WTC11 (cell line): ENCODE data around the gene EEF1AKMT1. TPM values are rescaled to one million over a fixed set of nuclear protein-coding genes. Genes with fewer than 3 reads are reported as not detected.

Experiments
- ATAC-seq: fragments of 200-7000 bp; cut with Tn5 transposase; 2 replicates; pipeline ENCODE4 v1.10.0; 2021; ENCODE audit warnings: mild to moderate bottlenecking, moderate library complexity
- CTCF ChIA-PET: fragments of 300-600 bp; sonication (Branson Sonifier 250); formaldehyde crosslinking; loops from one replicate; lab custom pipeline; 2021; ENCODE audit warnings: antibody characterized with exemption; lab: Charles Lee
- POLR2A ChIA-PET: fragments of 350-600 bp; sonication (Branson Sonifier 250); formaldehyde crosslinking; loops from one replicate; lab custom pipeline; 2021; ENCODE audit warnings: antibody characterized with exemption; lab: Charles Lee
- DNase-seq: peaks from one replicate; pipeline ENCODE4 v3.0.0; 2021; ENCODE audit warnings: low spot score
- H3K27ac Mint-ChIP-seq: 2 replicates; pipeline ENCODE4 v1.8.0; 2021; ENCODE audit warnings: mixed read lengths
- H3K27me3 Mint-ChIP-seq: 2 replicates; pipeline ENCODE4 v1.8.0; 2021; ENCODE audit warnings: low read depth, mild to moderate bottlenecking, moderate library complexity, mixed read lengths
- H3K36me3 Mint-ChIP-seq: 2 replicates; pipeline ENCODE4 v1.8.0; 2021; ENCODE audit warnings: mixed read lengths
- H3K4me1 Mint-ChIP-seq: 2 replicates; pipeline ENCODE4 v1.8.0; 2022; ENCODE audit warnings: mixed read lengths
- H3K4me3 Mint-ChIP-seq: 2 replicates; pipeline ENCODE4 v1.8.0; 2021; ENCODE audit warnings: mild to moderate bottlenecking, moderate library complexity, mixed read lengths
- H3K9me3 Mint-ChIP-seq: 2 replicates; pipeline ENCODE4 v1.8.0; 2021; ENCODE audit warnings: mixed read lengths
- ATF1 ChIP-seq: sonication (generic); formaldehyde crosslinking; IDR thresholded peaks from 2 replicates; pipeline ENCODE4 v1.8.1; 2023; ENCODE audit warnings: mild to moderate bottlenecking, moderate library complexity, missing genetic modification reagents
- ATF6 ChIP-seq: sonication (generic); formaldehyde crosslinking; IDR thresholded peaks from 2 replicates; pipeline ENCODE4 v1.8.1; 2023; ENCODE audit warnings: mild to moderate bottlenecking, missing genetic modification reagents
- FOXK1 ChIP-seq: sonication (generic); formaldehyde crosslinking; IDR thresholded peaks from 2 replicates; pipeline ENCODE4 v1.8.0; 2022; ENCODE audit warnings: mild to moderate bottlenecking, moderate library complexity, missing genetic modification reagents
- IRF2 ChIP-seq: sonication (generic); formaldehyde crosslinking; IDR thresholded peaks from 2 replicates; pipeline ENCODE4 v1.8.0; 2022; ENCODE audit warnings: low read depth, missing genetic modification reagents, borderline replicate concordance
- JAZF1 ChIP-seq: fragments of 250-450 bp; sonication (Bioruptor Pico); IDR thresholded peaks from 2 replicates; pipeline ENCODE4 v1.9.0; 2021; ENCODE audit warnings: moderate library complexity, mild to moderate bottlenecking, inconsistent platforms
- MXD4 ChIP-seq: fragments of 250-450 bp; sonication (Bioruptor Pico); IDR thresholded peaks from 2 replicates; pipeline ENCODE4 v1.8.0; 2021; ENCODE audit warnings: mild to moderate bottlenecking, moderate library complexity, borderline replicate concordance
- NFE2L1 ChIP-seq: sonication (generic); formaldehyde crosslinking; IDR thresholded peaks from 2 replicates; pipeline ENCODE4 v1.8.1; 2023; ENCODE audit warnings: missing genetic modification reagents
- SOX15 ChIP-seq: fragments of 250-450 bp; sonication (Bioruptor Pico); IDR thresholded peaks from 2 replicates; pipeline ENCODE4 v1.9.0; 2021; ENCODE audit warnings: mild to moderate bottlenecking
- USF1 ChIP-seq: sonication (generic); formaldehyde crosslinking; IDR thresholded peaks from 2 replicates; pipeline ENCODE4 v1.8.0; 2022; ENCODE audit warnings: mild to moderate bottlenecking, missing genetic modification reagents
- ZBTB21 ChIP-seq: sonication (generic); formaldehyde crosslinking; IDR thresholded peaks from 2 replicates; pipeline ENCODE4 v1.8.1; 2023; ENCODE audit warnings: mild to moderate bottlenecking, missing genetic modification reagents, borderline replicate concordance
- ZNF121 ChIP-seq: sonication (generic); formaldehyde crosslinking; IDR thresholded peaks from 2 replicates; pipeline ENCODE4 v1.8.0; 2023; ENCODE audit warnings: missing genetic modification reagents
- ZNF416 ChIP-seq: fragments of 250-450 bp; sonication (Bioruptor Pico); IDR thresholded peaks from 2 replicates; pipeline ENCODE4 v1.9.0; 2021; ENCODE audit warnings: mild to moderate bottlenecking, inconsistent platforms
- ZNF671 ChIP-seq: fragments of 250-450 bp; sonication (Bioruptor Pico); IDR thresholded peaks from 2 replicates; pipeline ENCODE4 v1.8.0; 2021; ENCODE audit warnings: mild to moderate bottlenecking
- ZSCAN18 ChIP-seq: fragments of 250-450 bp; sonication (Bioruptor Pico); IDR thresholded peaks from 2 replicates; pipeline ENCODE4 v2.1.2; 2022; ENCODE audit warnings: mild to moderate bottlenecking, moderate library complexity
- total RNA-seq: library from RNA; stranded (reverse); gene quantifications from 3 replicates; pipeline ENCODE4 v1.2.3, GENCODE V29; 2021
- TF ChIP-seq, protein P1 (sequence below): sonication (generic); formaldehyde crosslinking; IDR thresholded peaks from 2 replicates; pipeline ENCODE4 v1.8.0; 2022; ENCODE audit warnings: mild to moderate bottlenecking, missing genetic modification reagents
- TF ChIP-seq, protein P2 (sequence below): sonication (generic); formaldehyde crosslinking; IDR thresholded peaks from 2 replicates; pipeline ENCODE4 v1.8.1; 2022; ENCODE audit warnings: mild to moderate bottlenecking, missing genetic modification reagents, moderate library complexity, borderline replicate concordance
- TF ChIP-seq, protein P3 (sequence below): fragments of 250-450 bp; sonication (Bioruptor Pico); IDR thresholded peaks from 2 replicates; pipeline ENCODE4 v1.9.0; 2021; ENCODE audit warnings: mild to moderate bottlenecking
- TF ChIP-seq, protein P4 (sequence below): sonication (generic); formaldehyde crosslinking; IDR thresholded peaks from 2 replicates; pipeline ENCODE4 v1.8.0; 2022; ENCODE audit warnings: missing genetic modification reagents

The EEF1AKMT1 gene
- total RNA-seq, 1 experiment from 2014 or later: 2.6 TPM

- TF ChIP-seq ATF6 (CRISPR knock-in tag): no peak
- TF ChIP-seq JAZF1 (CRISPR knock-in tag): no peak
- no peak for TF ChIP-seq ATF1 (CRISPR knock-in tag)
- TF ChIP-seq USF1: no peak
- TF ChIP-seq ZBTB21: no peak
- TF ChIP-seq, protein P1, sequence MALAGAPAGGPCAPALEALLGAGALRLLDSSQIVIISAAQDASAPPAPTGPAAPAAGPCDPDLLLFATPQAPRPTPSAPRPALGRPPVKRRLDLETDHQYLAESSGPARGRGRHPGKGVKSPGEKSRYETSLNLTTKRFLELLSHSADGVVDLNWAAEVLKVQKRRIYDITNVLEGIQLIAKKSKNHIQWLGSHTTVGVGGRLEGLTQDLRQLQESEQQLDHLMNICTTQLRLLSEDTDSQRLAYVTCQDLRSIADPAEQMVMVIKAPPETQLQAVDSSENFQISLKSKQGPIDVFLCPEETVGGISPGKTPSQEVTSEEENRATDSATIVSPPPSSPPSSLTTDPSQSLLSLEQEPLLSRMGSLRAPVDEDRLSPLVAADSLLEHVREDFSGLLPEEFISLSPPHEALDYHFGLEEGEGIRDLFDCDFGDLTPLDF (CRISPR knock-in tag): no peak
- TF ChIP-seq SOX15 (CRISPR knock-in tag): no peak
Measured at GRCh38 chr13:20779405-20779804, 5.6 kb upstream of the EEF1AKMT1 start (continued).

- ChIA-PET CTCF (no interaction called here), POLR2A (no interaction called here)
- Mint-ChIP-seq H3K27me3 (no peaks in the 10 kb centered on the region), H3K4me1 (0 out of 2 replicates have a peak, but pooled peaks cover 3% of the 10 kb centered on the region), H3K4me3 (no peak overlapping the region), H3K9me3 (no peaks in the 10 kb centered on the region), H3K36me3 (peaks cover 3% of the 10 kb centered on the region; the same call in 1 of the 2 replicates), H3K27ac (no peak overlapping the region)
- ATAC-seq (no peak), DNase-seq (no peak)
- TF ChIP-seq ZNF671 (CRISPR knock-in tag) (no peak), MXD4 (CRISPR knock-in tag) (no peak), FOXK1 (CRISPR knock-in tag) (no peak)
- TF ChIP-seq, protein P2, sequence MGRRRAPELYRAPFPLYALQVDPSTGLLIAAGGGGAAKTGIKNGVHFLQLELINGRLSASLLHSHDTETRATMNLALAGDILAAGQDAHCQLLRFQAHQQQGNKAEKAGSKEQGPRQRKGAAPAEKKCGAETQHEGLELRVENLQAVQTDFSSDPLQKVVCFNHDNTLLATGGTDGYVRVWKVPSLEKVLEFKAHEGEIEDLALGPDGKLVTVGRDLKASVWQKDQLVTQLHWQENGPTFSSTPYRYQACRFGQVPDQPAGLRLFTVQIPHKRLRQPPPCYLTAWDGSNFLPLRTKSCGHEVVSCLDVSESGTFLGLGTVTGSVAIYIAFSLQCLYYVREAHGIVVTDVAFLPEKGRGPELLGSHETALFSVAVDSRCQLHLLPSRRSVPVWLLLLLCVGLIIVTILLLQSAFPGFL (CRISPR knock-in tag): no peak
Measured at GRCh38 chr13:20778311-20778710, 4.5 kb upstream of the EEF1AKMT1 start.

DNA sequence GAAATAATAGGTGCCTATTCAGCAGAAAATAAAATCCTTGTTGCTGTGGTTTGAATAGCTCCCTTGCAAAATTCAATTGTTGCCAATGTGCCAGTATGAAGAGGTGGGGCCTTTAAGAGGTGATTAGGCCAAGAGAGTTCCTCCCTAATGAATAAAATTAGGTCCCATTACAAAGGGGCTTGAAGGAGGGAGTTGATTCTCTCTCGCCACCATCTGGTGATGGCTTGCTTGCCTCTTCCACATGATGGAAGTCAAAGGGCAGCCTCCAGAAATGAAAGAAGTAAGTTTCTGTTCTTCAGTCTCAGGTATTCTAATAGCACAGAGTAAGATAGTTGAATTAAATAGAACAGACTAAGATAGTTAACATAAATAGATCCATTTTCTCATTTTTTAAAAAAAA, 3.0 kb upstream of the EEF1AKMT1 start:
- POLR2A ChIA-PET: no interaction called here
- peaks cover 12% of the 10 kb centered on the region for H3K4me1 Mint-ChIP-seq
- no peaks in the 10 kb centered on the region for H3K36me3 Mint-ChIP-seq
- no peaks in the 10 kb centered on the region for H3K9me3 Mint-ChIP-seq
- H3K4me3 Mint-ChIP-seq: no peak overlapping the region
- no peaks in the 10 kb centered on the region for H3K27me3 Mint-ChIP-seq
- CTCF ChIA-PET: interaction anchor here (0.9 kb wide), 1 partner anchor 52 kb away, joined by 3 read pairs; no protein-coding TSS in a partner anchor
- DNase-seq: no peak
- peak overlapping the region; percentile 69; the same call in 1 of the 2 replicates for H3K27ac Mint-ChIP-seq
- no peak for ATAC-seq
- TF ChIP-seq NFE2L1 (CRISPR knock-in tag) (no peak), ZNF121 (CRISPR knock-in tag) (no peak), ZNF416 (CRISPR knock-in tag) (no peak), IRF2 (no peak), ZSCAN18 (CRISPR knock-in tag) (no peak)
- TF ChIP-seq, protein P3, sequence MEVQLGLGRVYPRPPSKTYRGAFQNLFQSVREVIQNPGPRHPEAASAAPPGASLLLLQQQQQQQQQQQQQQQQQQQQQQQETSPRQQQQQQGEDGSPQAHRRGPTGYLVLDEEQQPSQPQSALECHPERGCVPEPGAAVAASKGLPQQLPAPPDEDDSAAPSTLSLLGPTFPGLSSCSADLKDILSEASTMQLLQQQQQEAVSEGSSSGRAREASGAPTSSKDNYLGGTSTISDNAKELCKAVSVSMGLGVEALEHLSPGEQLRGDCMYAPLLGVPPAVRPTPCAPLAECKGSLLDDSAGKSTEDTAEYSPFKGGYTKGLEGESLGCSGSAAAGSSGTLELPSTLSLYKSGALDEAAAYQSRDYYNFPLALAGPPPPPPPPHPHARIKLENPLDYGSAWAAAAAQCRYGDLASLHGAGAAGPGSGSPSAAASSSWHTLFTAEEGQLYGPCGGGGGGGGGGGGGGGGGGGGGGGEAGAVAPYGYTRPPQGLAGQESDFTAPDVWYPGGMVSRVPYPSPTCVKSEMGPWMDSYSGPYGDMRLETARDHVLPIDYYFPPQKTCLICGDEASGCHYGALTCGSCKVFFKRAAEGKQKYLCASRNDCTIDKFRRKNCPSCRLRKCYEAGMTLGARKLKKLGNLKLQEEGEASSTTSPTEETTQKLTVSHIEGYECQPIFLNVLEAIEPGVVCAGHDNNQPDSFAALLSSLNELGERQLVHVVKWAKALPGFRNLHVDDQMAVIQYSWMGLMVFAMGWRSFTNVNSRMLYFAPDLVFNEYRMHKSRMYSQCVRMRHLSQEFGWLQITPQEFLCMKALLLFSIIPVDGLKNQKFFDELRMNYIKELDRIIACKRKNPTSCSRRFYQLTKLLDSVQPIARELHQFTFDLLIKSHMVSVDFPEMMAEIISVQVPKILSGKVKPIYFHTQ (CRISPR knock-in tag): no peak
- TF ChIP-seq, protein P4, sequence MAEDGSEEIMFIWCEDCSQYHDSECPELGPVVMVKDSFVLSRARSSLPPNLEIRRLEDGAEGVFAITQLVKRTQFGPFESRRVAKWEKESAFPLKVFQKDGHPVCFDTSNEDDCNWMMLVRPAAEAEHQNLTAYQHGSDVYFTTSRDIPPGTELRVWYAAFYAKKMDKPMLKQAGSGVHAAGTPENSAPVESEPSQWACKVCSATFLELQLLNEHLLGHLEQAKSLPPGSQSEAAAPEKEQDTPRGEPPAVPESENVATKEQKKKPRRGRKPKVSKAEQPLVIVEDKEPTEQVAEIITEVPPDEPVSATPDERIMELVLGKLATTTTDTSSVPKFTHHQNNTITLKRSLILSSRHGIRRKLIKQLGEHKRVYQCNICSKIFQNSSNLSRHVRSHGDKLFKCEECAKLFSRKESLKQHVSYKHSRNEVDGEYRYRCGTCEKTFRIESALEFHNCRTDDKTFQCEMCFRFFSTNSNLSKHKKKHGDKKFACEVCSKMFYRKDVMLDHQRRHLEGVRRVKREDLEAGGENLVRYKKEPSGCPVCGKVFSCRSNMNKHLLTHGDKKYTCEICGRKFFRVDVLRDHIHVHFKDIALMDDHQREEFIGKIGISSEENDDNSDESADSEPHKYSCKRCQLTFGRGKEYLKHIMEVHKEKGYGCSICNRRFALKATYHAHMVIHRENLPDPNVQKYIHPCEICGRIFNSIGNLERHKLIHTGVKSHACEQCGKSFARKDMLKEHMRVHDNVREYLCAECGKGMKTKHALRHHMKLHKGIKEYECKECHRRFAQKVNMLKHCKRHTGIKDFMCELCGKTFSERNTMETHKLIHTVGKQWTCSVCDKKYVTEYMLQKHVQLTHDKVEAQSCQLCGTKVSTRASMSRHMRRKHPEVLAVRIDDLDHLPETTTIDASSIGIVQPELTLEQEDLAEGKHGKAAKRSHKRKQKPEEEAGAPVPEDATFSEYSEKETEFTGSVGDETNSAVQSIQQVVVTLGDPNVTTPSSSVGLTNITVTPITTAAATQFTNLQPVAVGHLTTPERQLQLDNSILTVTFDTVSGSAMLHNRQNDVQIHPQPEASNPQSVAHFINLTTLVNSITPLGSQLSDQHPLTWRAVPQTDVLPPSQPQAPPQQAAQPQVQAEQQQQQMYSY (CRISPR knock-in tag): no peak
- TF ChIP-seq, protein P1 (CRISPR knock-in tag): no peak
- TF ChIP-seq, protein P2 (CRISPR knock-in tag): no peak
